ENCODE measurements around the gene TUBAL3.

- no peak for TF ChIP-seq CTCF (IDR thresholded peaks at IDR 0.05)
- TF ChIP-seq POLR2A (IDR thresholded peaks at IDR 0.05), result no peak
Observed at GRCh38 chr10:5364890-5365338, 39.7 kb downstream of the TUBAL3 start, which contains the start of gene UCN3.

Data from adrenal gland (tissue), 5 donors.